ENCODE data around the gene ABRACL.

The ABRACL gene

DNA sequence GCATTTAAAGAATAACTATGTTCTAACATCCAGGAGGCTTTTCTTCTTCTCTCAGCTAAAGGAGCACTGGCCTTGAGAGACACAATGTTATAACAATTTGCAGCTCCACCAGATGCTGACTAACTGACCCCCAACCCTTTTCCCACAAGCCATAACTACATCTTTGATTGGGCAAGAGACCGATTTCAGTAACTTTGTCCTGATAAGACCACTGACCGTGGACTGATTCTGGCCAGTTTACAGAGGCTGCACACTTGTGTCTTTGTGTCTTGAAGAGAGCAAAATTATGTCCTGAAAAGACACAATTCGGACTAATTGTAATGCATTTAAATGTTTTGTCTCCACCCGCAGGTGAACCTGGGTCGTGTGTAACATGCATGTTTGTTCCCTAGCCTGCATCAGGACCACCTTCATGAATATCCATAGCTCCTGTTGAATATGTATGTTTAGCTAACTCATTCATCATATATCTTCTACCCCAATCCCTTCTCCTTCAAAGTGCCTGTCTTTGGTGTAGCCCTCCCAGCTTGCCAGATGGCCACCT lies 22.3 kb downstream of the ABRACL start:
- H3K9me2 ChIP-seq (ENCODE audit: low read depth, low read length): no peaks in the 10 kb centered on the region
- TF ChIP-seq EZH2 (IDR thresholded peaks at IDR 0.05; ENCODE audit: borderline replicate concordance, low read length): no peak
- TF ChIP-seq, protein P1, sequence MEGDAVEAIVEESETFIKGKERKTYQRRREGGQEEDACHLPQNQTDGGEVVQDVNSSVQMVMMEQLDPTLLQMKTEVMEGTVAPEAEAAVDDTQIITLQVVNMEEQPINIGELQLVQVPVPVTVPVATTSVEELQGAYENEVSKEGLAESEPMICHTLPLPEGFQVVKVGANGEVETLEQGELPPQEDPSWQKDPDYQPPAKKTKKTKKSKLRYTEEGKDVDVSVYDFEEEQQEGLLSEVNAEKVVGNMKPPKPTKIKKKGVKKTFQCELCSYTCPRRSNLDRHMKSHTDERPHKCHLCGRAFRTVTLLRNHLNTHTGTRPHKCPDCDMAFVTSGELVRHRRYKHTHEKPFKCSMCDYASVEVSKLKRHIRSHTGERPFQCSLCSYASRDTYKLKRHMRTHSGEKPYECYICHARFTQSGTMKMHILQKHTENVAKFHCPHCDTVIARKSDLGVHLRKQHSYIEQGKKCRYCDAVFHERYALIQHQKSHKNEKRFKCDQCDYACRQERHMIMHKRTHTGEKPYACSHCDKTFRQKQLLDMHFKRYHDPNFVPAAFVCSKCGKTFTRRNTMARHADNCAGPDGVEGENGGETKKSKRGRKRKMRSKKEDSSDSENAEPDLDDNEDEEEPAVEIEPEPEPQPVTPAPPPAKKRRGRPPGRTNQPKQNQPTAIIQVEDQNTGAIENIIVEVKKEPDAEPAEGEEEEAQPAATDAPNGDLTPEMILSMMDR (IDR thresholded peaks at IDR 0.05; ENCODE audit: low read length): no peak
- no peaks in the 10 kb centered on the region for H3K4me1 ChIP-seq (ENCODE audit: insufficient read depth, low read length, severe bottlenecking)
- H2AFZ ChIP-seq (ENCODE audit: low read length): no peak overlapping the region
- no peak overlapping the region for H3K4me3 ChIP-seq (ENCODE audit: low read depth, low read length, poor library complexity, severe bottlenecking)
- H3K9me3 ChIP-seq (ENCODE audit: low read length): no peaks in the 10 kb centered on the region; the same call in 1 of the 2 replicates
- no peak overlapping the region for H3K27ac ChIP-seq (ENCODE audit: low read depth, low read length, poor library complexity, severe bottlenecking)
- H4K20me1 ChIP-seq (ENCODE audit: insufficient read depth, low read length): no peaks in the 10 kb centered on the region
- H3K36me3 ChIP-seq (ENCODE audit: insufficient read depth, low read length): no peaks in the 10 kb centered on the region
- no peaks in the 10 kb centered on the region for H3K27me3 ChIP-seq (ENCODE audit: insufficient read depth, low read length)
- H3K79me2 ChIP-seq (ENCODE audit: insufficient read depth, low read length): no peaks in the 10 kb centered on the region
- H3K9ac ChIP-seq (ENCODE audit: low read length): no peak overlapping the region
- H3F3A ChIP-seq (ENCODE audit: insufficient read depth, low read length): no peaks in the 10 kb centered on the region
- no peak overlapping the region for H3K4me2 ChIP-seq (ENCODE audit: low read length)

DNA sequence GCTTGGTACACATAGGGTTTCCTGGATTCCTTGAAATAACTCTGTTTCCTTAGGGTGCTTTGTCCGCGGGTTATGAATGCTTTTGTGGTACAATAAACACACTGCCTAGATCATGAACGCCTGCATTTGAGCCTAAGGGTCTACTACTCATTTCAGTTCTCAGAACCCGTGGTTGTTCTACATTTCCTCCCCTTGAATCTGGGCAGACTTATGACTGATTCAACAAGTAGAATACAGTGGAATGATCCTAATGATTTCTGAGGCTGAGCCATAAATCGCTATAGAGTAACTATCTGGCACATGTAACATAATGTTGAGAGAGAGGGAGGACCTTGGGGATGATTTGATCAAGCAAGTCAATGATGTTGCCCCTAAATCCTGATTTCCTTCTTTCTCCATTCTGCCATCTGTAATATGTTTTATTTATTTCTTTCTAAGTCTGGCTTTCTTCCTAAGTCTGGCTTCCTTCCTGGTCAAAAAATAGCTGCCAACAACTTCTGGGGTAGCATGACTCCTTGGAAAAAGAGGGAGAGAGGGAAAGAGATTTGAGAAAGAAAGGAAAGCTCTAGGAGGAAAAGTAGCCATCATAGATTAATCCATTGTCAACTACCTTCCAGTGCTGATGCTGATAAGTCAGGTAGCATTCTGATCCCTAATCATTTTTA lies 23.0 kb downstream of the ABRACL start:
- H2AFZ ChIP-seq (ENCODE audit: low read length): no peak overlapping the region
- H3K27me3 ChIP-seq (ENCODE audit: insufficient read depth, low read length): no peaks in the 10 kb centered on the region
- H3K9me3 ChIP-seq (ENCODE audit: low read length): no peaks in the 10 kb centered on the region; the same call in 1 of the 2 replicates
- no peak overlapping the region for H3K4me3 ChIP-seq (ENCODE audit: low read depth, low read length, poor library complexity, severe bottlenecking)
- H3K9ac ChIP-seq (ENCODE audit: low read length): no peak overlapping the region
- no peaks in the 10 kb centered on the region for H3K36me3 ChIP-seq (ENCODE audit: insufficient read depth, low read length)
- H3K9me2 ChIP-seq (ENCODE audit: low read depth, low read length): no peaks in the 10 kb centered on the region
- H4K20me1 ChIP-seq (ENCODE audit: insufficient read depth, low read length): no peaks in the 10 kb centered on the region
- H3K27ac ChIP-seq (ENCODE audit: low read depth, low read length, poor library complexity, severe bottlenecking): no peak overlapping the region
- no peak overlapping the region for H3K4me2 ChIP-seq (ENCODE audit: low read length)
- TF ChIP-seq, protein P1 (IDR thresholded peaks at IDR 0.05; ENCODE audit: low read length): no peak
- TF ChIP-seq EZH2 (IDR thresholded peaks at IDR 0.05; ENCODE audit: borderline replicate concordance, low read length): no peak
- H3K4me1 ChIP-seq (ENCODE audit: insufficient read depth, low read length, severe bottlenecking): no peaks in the 10 kb centered on the region
- no peaks in the 10 kb centered on the region for H3F3A ChIP-seq (ENCODE audit: insufficient read depth, low read length)
- H3K79me2 ChIP-seq (ENCODE audit: insufficient read depth, low read length): no peaks in the 10 kb centered on the region

DNA sequence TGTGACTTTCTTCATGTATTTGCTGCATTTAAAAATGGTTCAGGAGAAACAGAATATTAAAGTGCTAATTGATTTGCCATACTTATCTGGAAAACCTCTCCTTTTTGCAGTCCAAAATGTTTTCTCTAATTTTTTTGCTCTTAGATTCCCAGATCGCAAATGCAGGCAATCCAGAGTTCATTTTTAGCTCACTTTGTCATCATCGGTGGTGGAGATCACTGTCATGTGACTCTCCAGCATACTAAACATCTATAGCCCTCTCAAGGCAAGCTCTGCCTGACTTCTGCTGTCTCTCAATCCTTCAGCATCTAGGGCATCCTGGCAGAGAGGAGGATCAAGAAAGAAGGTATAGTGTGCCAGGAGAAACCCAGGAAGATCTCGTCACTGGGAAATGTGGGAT lies 24.8 kb downstream of the ABRACL start:
- no peaks in the 10 kb centered on the region for H3K27me3 ChIP-seq (ENCODE audit: insufficient read depth, low read length)
- H3F3A ChIP-seq (ENCODE audit: insufficient read depth, low read length): no peaks in the 10 kb centered on the region
- H3K9me3 ChIP-seq (ENCODE audit: low read length): no peaks in the 10 kb centered on the region; the same call in 1 of the 2 replicates
- no peak overlapping the region for H3K4me2 ChIP-seq (ENCODE audit: low read length)
- no peaks in the 10 kb centered on the region for H3K36me3 ChIP-seq (ENCODE audit: insufficient read depth, low read length)
- H4K20me1 ChIP-seq (ENCODE audit: insufficient read depth, low read length): no peaks in the 10 kb centered on the region
- no peaks in the 10 kb centered on the region for H3K79me2 ChIP-seq (ENCODE audit: insufficient read depth, low read length)
- H2AFZ ChIP-seq (ENCODE audit: low read length): no peak overlapping the region
- H3K27ac ChIP-seq (ENCODE audit: low read depth, low read length, poor library complexity, severe bottlenecking): no peak overlapping the region
- no peaks in the 10 kb centered on the region for H3K9me2 ChIP-seq (ENCODE audit: low read depth, low read length)
- no peak overlapping the region for H3K4me3 ChIP-seq (ENCODE audit: low read depth, low read length, poor library complexity, severe bottlenecking)
- no peak overlapping the region for H3K9ac ChIP-seq (ENCODE audit: low read length)
- no peaks in the 10 kb centered on the region for H3K4me1 ChIP-seq (ENCODE audit: insufficient read depth, low read length, severe bottlenecking)
- TF ChIP-seq EZH2 (IDR thresholded peaks at IDR 0.05; ENCODE audit: borderline replicate concordance, low read length): no peak
- TF ChIP-seq, protein P1 (IDR thresholded peaks at IDR 0.05; ENCODE audit: low read length): no peak
